Liver (tissue), 9 donors: ENCODE results near the gene BHLHE40. TPM values are rescaled to one million over a fixed set of nuclear protein-coding genes. Genes with fewer than 3 reads are reported as not detected.

Source experiments
- DNase-seq: peaks from one replicate; pipeline ENCODE4 v3.0.0-alpha.2; 2017; ENCODE audit warnings: low spot score
- H3K27ac ChIP-seq, 2 donors: one replicate each; pipeline ENCODE4 v1.7.0; 2013; ENCODE audit warnings: inconsistent platforms in 2 of 2, low read length in 2 of 2, control low read depth in 1 of 2, low read depth in 1 of 2, mild to moderate bottlenecking in 1 of 2
- H3K27me3 ChIP-seq, 4 donors: one replicate each; pipeline versions ENCODE4 v1.6.1 to v1.7.0; 2013; ENCODE audit warnings: low read length in 3 of 4, inconsistent platforms in 1 of 4, mild to moderate bottlenecking in 1 of 4, moderate library complexity in 1 of 4; ENCODE audit not compliant: control insufficient read depth in 4 of 4, insufficient read depth in 4 of 4
- H3K36me3 ChIP-seq, 4 donors: one replicate each; pipeline versions ENCODE4 v1.6.1 to v1.7.0; 2013; ENCODE audit warnings: low read length in 3 of 4, mild to moderate bottlenecking in 3 of 4, low read depth in 1 of 4, moderate library complexity in 1 of 4; ENCODE audit not compliant: control insufficient read depth in 4 of 4, insufficient read depth in 3 of 4
- H3K4me1 ChIP-seq, 4 donors: one replicate each; pipeline versions ENCODE4 v1.6.1 to v1.7.0; 2013; ENCODE audit warnings: low read length in 3 of 4, mild to moderate bottlenecking in 3 of 4, moderate library complexity in 1 of 4; ENCODE audit not compliant: control insufficient read depth in 4 of 4, insufficient read depth in 4 of 4
- H3K4me3 ChIP-seq, 3 donors: one replicate each; pipeline versions ENCODE4 v1.6.1 to v1.7.0; 2013; ENCODE audit warnings: low read length in 3 of 3, control low read depth in 1 of 3, low read depth in 1 of 3, mild to moderate bottlenecking in 1 of 3
- H3K9ac ChIP-seq, 2 donors: one replicate each; pipeline ENCODE4 v1.7.0; 2013; ENCODE audit warnings: low read length in 2 of 2, mild to moderate bottlenecking in 2 of 2, moderate library complexity in 2 of 2, control low read depth in 1 of 2, low read depth in 1 of 2
- H3K9me3 ChIP-seq, 4 donors: one replicate each; pipeline versions ENCODE4 v1.6.1 to v1.7.0; 2013; ENCODE audit warnings: low read length in 3 of 4; ENCODE audit not compliant: control insufficient read depth in 4 of 4
- ATF3 ChIP-seq: IDR thresholded peaks from 2 replicates; pipeline ENCODE4 v1.6.1; 2016; ENCODE audit warnings: antibody characterized with exemption
- CTCF ChIP-seq: fragments of 150-350 bp; IDR thresholded peaks from 2 replicates; pipeline ENCODE4 v1.5.1; 2017; ENCODE audit warnings: improper control_type of control experiment, low read depth, low read length; ENCODE audit not compliant: missing input control
- EGR1 ChIP-seq, 2 donors: IDR thresholded peaks; 2 replicates each; pipeline ENCODE4 v1.6.1; 2016 to 2018; ENCODE audit warnings: antibody characterized with exemption in 2 of 2, low read depth in 2 of 2
- FOXA1 ChIP-seq: IDR thresholded peaks from 2 replicates; pipeline ENCODE4 v1.6.1; 2016; ENCODE audit warnings: antibody characterized with exemption
- FOXA2 ChIP-seq: IDR thresholded peaks from 2 replicates; pipeline ENCODE4 v1.6.1; 2016; ENCODE audit warnings: antibody characterized with exemption
- GABPA ChIP-seq, 2 donors: IDR thresholded peaks in 1 of 2; conservative IDR thresholded peaks in 1 of 2; 2 replicates each; pipeline ENCODE4 v1.6.1; 2016; ENCODE audit warnings: antibody characterized with exemption in 2 of 2, mild to moderate bottlenecking in 1 of 2, moderate library complexity in 1 of 2
- HNF4A ChIP-seq, 2 donors: conservative IDR thresholded peaks; 2 replicates each; pipeline ENCODE4 v1.6.1; 2016; ENCODE audit warnings: antibody characterized with exemption in 2 of 2, mild to moderate bottlenecking in 2 of 2
- HNF4G ChIP-seq: IDR thresholded peaks from 2 replicates; pipeline ENCODE4 v1.6.1; 2016; ENCODE audit warnings: antibody characterized with exemption
- JUND ChIP-seq, 2 donors: IDR thresholded peaks; 2 replicates each; pipeline ENCODE4 v1.6.1; 2016; ENCODE audit warnings: antibody characterized with exemption in 2 of 2
- NR2F2 ChIP-seq: IDR thresholded peaks from 2 replicates; pipeline ENCODE4 v1.6.1; 2016; ENCODE audit warnings: antibody characterized with exemption
- RAD21 ChIP-seq, 2 donors: IDR thresholded peaks; 2 replicates each; pipeline ENCODE4 v1.6.1; 2016; ENCODE audit warnings: antibody characterized with exemption in 2 of 2, mild to moderate bottlenecking in 2 of 2
- REST ChIP-seq: IDR thresholded peaks from 2 replicates; pipeline ENCODE4 v1.6.1; 2016; ENCODE audit warnings: antibody characterized with exemption, mild to moderate bottlenecking
- RXRA ChIP-seq, 2 donors: IDR thresholded peaks; 2 replicates each; pipeline ENCODE4 v1.6.1; 2017 to 2018; ENCODE audit warnings: antibody characterized with exemption in 2 of 2, mild to moderate bottlenecking in 1 of 2
- SP1 ChIP-seq: IDR thresholded peaks from 2 replicates; pipeline ENCODE4 v1.6.1; 2018; ENCODE audit warnings: antibody characterized with exemption, mild to moderate bottlenecking
- TAF1 ChIP-seq: conservative IDR thresholded peaks from 2 replicates; pipeline ENCODE4 v1.6.1; 2016; ENCODE audit warnings: antibody characterized with exemption, mild to moderate bottlenecking
- YY1 ChIP-seq: IDR thresholded peaks from 2 replicates; pipeline ENCODE4 v1.6.1; 2016; ENCODE audit warnings: antibody characterized with exemption, mild to moderate bottlenecking
- WGBS: extraction: QIAGEN DNeasy Blood & Tissue Kit; methylation state at CpG from one replicate; pipeline ENCODE4 v1.1.7; 2013; 5-methylcytosine and 5-hydroxymethylcytosine counted together
- polyA plus RNA-seq, 2 donors: library from polyadenylated mRNA; stranded (reverse) in 1 of 2; unstranded in 1 of 2; fragments of 200-250 nt in 1 of 2; fragments of >200 nt in 1 of 2; fragmentation: Nextera tagmentation in 1 of 2; extraction: Ambion mirVana in 1 of 2; gene quantifications; one replicate each; pipeline versions ENCODE4 v1.2.1 to v1.2.3, GENCODE V29; 2013 to 2015
- total RNA-seq, 2 donors: library from RNA; depleted of rRNA; stranded (reverse); fragments of >200 nt; gene quantifications; one replicate each; pipeline ENCODE4 v1.2.3, GENCODE V29; 2014
- TF ChIP-seq, protein P1 (sequence below): IDR thresholded peaks from 2 replicates; pipeline ENCODE4 v1.6.1; 2016; ENCODE audit warnings: antibody characterized with exemption
- donor health status: healthy.
- donor health status: healthy.
- donor health status: healthy.
- donor health status: healthy.
- donor health status: healthy.

The BHLHE40 gene
- total and polyA plus RNA-seq, 4 donors, result 8.2 to 28.4 (median 18.0) TPM

- Histone ChIP-seq H3K27me3 (no peaks in the 10 kb centered on the region), H3K27ac (peak overlapping the region; percentile 100), H3K4me3 (peak overlapping the region in 1 of 3 donors; percentile 83), H3K4me1 (peaks cover 0 to 29% (median 10%) of the 10 kb centered on the region in 4 donors), H3K9me3 (no peaks in the 10 kb centered on the region), H3K9ac (no peak overlapping the region), H3K36me3 (peaks cover 0 to 19% (median 8%) of the 10 kb centered on the region in 4 donors)
- TF ChIP-seq GABPA (IDR thresholded peaks at IDR 0.05 in 1 of 2, conservative IDR thresholded peaks at IDR 0.05 in 1 of 2) (peak in 1 of 2 donors; percentile 10), EGR1 (IDR thresholded peaks at IDR 0.05; ENCODE audit: low read depth in 2 of 2) (peak in 1 of 2 donors; percentile 6), YY1 (peak; percentile 54), HNF4G (no peak), REST (no peak), RXRA (IDR thresholded peaks at IDR 0.05) (peak in 1 of 2 donors; percentile 53), HNF4A (conservative IDR thresholded peaks at IDR 0.05) (peak in 1 of 2 donors; percentile 10)
- under 1% methylated on average over 31 of the region's 31 CpGs for WGBS
- DNase-seq, result peak; percentile 78
These were observed 240 bp upstream of the BHLHE40 start for GRCh38 chr3:4978966-4979427.

DNA sequence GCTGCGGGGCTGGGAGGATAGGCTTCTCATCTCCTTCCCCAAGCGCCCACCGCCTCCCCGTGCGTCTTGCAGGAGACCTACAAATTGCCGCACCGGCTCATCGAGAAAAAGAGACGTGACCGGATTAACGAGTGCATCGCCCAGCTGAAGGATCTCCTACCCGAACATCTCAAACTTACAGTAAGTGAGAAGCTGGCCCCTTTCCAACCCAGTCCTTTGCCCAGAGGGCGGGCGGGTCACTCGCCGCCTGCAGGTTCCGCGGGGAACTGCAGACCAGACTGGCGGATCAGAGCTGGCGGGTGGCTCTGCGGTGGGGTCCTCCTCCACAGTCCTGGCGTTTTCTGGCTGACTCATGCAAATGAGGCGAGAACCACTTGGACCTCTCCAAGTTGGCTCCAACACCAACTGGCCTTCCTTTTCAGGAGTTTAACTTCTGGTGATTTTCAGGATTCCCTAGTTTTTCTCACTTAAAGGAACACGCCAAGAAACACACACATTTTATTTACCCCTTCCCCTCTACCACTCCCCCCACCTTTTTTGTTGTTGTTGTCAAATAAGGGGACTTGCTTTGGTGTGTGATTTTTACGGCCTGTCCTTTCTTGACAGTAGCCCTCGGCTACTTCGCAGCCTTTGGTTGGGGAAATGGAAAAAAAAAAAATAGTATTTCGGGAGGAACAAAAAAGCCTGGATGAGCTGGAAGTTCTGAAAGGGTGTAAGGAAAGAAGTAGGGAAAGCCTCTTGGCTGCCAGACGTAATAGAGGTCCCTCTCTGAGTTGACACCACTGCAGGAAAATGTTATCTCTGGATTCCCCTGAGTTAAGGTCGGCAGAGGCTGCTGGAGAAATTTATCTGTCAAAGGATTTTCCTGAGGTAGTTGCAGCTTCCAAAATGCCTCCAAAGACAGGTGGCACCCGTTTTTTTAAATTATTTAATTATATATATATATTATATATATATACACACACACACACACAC is 1.3 kb downstream of the BHLHE40 start:
- Histone ChIP-seq H3K4me1 (peaks cover under 1 to 36% (median 15%) of the 10 kb centered on the region in 4 donors), H3K27ac (peak overlapping the region; percentile 100), H3K9ac (peak overlapping the region; percentile 93 to 99), H3K27me3 (no peaks in the 10 kb centered on the region), H3K36me3 (peaks cover 0 to 19% (median 8%) of the 10 kb centered on the region in 4 donors), H3K4me3 (peak overlapping the region; percentile 83 to 94 (median 83)), H3K9me3 (no peaks in the 10 kb centered on the region)
- DNase-seq, result peak; percentile 87
- 3% methylated on average over 32 of the region's 32 CpGs for WGBS
- TF ChIP-seq CTCF (peak; percentile 96), TAF1 (peak; percentile 66), FOXA1 (no peak), SP1 (peak; percentile 45), RXRA (IDR thresholded peaks at IDR 0.05) (peak; percentile 54 to 55), HNF4A (conservative IDR thresholded peaks at IDR 0.05) (peak in 1 of 2 donors; percentile 39), REST (peak; percentile 2), ATF3 (peak; percentile 14), NR2F2 (peak; percentile 88), GABPA (IDR thresholded peaks at IDR 0.05 in 1 of 2, conservative IDR thresholded peaks at IDR 0.05 in 1 of 2) (no peak), RAD21 (IDR thresholded peaks at IDR 0.05) (peak; percentile 67 to 86), JUND (IDR thresholded peaks at IDR 0.05) (peak; percentile 14 to 38), FOXA2 (no peak)
- TF ChIP-seq, protein P1, sequence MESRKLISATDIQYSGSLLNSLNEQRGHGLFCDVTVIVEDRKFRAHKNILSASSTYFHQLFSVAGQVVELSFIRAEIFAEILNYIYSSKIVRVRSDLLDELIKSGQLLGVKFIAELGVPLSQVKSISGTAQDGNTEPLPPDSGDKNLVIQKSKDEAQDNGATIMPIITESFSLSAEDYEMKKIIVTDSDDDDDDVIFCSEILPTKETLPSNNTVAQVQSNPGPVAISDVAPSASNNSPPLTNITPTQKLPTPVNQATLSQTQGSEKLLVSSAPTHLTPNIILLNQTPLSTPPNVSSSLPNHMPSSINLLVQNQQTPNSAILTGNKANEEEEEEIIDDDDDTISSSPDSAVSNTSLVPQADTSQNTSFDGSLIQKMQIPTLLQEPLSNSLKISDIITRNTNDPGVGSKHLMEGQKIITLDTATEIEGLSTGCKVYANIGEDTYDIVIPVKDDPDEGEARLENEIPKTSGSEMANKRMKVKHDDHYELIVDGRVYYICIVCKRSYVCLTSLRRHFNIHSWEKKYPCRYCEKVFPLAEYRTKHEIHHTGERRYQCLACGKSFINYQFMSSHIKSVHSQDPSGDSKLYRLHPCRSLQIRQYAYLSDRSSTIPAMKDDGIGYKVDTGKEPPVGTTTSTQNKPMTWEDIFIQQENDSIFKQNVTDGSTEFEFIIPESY, result no peak
